Skin of body (tissue), 2 donors: ENCODE data around the gene ARL11. TPM values are rescaled to one million over a fixed set of nuclear protein-coding genes. Genes with fewer than 3 reads are reported as not detected.
"Not testable (repeated sequence)": the region's sequence is repeated elsewhere in the genome, so short reads cannot be mapped to it uniquely, and the experiment has no call there.

Source experiments
- DNase-seq: peaks from one replicate; lab custom pipeline; 2025; lab: John Stamatoyannopoulos, UW
- total RNA-seq: library from RNA; depleted of rRNA; stranded (reverse); fragments of >200 nt; gene quantifications from one replicate; pipeline ENCODE4 v1.2.3, GENCODE V29; 2014

The ARL11 gene
- total RNA-seq, 1 donor from 2014 or later, result 0.59 TPM

- not testable (repeated sequence) for DNase-seq
Observed at GRCh38 chr13:49612042-49612441, 16.3 kb upstream of the ARL11 start.

GRCh38 chr13:49615836-49616675, 12.3 kb upstream of the ARL11 start:
- DNase-seq, result peak; percentile 78

DNA sequence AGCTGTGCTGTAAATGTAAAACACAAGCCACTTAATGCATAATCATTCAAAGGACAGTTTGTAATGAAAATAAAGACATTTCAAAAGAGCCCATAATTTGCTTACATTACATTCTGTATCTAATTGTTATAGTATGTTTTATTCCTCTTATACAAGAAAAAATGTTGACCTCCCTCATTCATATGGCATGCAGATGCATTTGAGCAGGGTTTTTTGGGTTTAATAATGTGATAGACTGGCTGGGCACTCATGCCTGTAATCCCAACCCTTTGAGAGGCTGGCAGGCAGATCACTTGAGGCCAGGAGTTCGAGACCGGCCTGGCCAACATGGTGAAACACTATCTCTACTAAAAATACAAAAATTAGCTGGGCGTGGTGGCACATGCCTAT, 11.6 kb upstream of the ARL11 start:
- peak; percentile 78 for DNase-seq

- no peak for DNase-seq
Observed at GRCh38 chr13:49620170-49620621, 8.1 kb upstream of the ARL11 start.

GRCh38 chr13:49622174-49622946, 5.9 kb upstream of the ARL11 start:
- DNase-seq, result no peak

DNA sequence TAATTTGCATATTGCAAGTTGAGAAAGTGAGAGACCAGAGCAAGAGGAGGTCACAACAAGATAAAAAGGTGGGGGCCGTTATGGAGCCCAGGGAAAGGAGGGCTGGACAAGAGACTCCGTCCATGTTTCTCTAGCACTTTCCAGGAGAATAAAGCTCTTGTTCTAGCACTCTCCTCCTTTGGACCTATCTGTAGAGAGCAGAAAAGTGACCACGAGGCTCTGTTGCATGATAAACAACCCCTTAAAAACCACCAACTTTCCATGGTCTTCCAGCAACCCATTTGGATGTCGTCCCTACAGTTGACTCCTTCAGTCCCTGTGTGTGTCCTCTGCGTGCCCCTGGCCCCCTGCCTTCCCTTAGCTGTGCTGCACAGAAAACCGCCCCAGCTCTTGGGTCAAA, 4.1 kb upstream of the ARL11 start:
- no peak for DNase-seq

GRCh38 chr13:49625392-49626079, 2.8 kb upstream of the ARL11 start:
- DNase-seq, result no peak

DNA sequence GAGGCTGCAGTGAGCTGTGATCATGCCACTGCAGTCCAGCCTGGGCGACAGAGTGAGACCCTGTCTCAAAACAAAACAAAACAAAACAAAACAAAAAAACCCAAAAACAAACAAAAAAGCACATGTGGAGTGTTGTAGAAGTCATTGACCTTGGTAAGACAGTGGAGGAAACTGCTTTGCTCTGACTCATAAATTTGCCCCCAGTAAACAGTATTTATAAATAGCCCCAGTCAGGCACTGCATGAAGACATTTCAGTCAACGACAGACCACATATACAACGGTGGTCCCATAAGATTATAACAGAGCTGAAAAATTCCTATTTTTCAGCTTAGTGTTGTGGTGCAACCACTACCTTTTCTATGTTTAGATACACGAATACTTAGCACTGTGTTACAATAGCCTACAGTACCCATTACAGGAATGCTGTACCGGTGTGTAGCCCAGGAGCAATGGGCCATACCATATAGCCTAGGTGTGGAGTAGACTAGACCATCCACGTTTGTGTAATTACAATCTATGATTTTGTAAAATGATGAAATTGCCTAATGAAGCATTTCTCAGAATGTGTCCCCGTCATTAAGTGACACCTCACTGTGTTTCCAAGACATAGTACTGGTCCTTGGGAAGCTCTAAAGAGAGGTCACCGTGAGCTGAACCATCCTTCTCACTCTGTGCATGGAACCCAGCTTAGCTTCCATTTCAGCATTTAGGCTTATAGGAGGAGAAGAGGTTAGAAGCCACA, 1.1 kb downstream of the ARL11 start:
- no peak for DNase-seq

DNA sequence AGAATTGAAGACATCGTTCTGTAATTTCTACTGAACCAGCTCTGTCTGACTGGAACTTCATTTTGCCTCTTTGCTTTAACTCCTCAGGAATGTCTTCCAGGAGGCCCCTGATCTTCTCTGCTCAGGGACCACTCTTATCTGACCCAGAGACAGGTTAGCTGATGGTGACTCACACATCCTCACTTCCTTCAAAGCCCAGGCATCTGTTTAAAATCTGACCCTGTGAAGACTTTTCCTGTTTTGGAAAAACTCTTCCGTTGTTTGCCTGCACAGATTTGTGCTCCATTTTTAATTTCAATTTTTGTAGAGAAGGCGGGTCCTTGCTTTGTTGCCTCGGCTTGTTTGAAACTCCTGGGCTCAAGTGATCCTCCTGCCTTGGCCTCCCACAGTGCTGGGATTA, 1.6 kb downstream of the ARL11 start:
- no peak for DNase-seq

DNA sequence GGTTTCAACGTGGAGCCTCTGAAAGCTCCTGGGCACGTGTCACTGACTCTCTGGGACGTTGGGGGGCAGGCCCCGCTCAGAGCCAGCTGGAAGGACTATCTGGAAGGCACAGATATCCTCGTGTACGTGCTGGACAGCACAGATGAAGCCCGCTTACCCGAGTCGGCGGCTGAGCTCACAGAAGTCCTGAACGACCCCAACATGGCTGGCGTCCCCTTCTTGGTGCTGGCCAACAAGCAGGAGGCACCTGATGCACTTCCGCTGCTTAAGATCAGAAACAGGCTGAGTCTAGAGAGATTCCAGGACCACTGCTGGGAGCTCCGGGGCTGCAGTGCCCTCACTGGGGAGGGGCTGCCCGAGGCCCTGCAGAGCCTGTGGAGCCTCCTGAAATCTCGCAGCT, 2.3 kb downstream of the ARL11 start:
- no peak for DNase-seq

GRCh38 chr13:49632156-49632555, 3.8 kb downstream of the ARL11 start:
- DNase-seq, result no peak

DNA sequence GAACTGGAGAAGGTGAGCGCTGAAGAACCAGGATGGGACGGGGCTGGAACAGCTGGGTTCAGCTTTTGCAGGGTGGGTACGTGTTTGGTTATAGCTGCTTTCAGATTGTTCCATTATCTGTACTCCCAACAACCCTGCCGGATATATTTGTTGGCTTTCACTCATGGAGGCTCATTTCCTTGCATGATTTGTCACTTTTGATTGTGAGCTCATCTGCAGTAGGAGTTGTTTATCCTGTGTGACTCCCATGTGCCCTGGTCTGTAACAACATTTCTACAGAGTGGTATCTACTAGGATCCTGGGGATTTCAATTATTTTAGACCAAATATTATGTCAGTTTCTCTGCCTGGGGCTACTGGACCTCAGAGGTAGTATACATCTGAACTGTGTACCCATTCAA, 5.4 kb downstream of the ARL11 start:
- no peak for DNase-seq

GRCh38 chr13:49635599-49636433, 7.5 kb downstream of the ARL11 start:
- peak; percentile 17 for DNase-seq

- no peak for DNase-seq
Observed at GRCh38 chr13:49636705-49637104, 8.4 kb downstream of the ARL11 start.

DNA sequence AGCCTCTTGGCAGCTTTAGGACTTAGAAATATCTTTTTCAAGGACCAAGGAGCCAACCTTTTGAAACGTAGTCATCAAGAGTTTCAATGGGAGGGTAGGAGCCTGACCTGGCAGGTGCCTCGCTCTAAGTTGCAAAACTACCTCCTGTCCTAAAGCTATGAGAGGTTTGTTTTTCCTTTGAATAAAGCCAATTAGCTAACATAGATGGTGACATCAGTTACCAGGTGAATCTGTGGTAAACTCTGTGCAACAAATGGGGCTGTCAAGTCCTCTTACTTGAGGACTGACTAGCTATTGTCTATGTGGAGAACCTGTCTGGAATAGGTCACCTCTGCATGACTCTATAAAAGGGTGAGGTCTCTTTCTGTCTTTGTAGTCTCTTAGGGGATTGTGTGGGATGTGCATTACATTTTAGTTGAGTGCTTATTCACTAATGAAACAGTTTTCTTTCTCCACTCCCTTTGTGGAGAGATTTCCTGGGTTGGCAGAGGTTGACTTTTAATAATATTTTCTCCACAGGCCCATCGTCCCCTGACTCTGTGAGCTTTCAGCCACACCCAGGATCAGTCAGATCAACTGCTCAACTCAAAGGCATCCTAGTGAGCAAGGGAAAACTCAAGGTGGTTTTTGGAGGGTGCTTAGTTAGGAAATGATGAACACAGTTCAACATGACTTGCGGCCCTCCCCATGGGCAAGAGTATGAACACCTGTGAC, 9.9 kb downstream of the ARL11 start:
- no peak for DNase-seq

- no peak for DNase-seq
Observed at GRCh38 chr13:49638744-49639072, 10.4 kb downstream of the ARL11 start.

GRCh38 chr13:49641801-49642291, 13.5 kb downstream of the ARL11 start:
- no peak for DNase-seq

- no peak for DNase-seq
Observed at GRCh38 chr13:49643035-49643646, 14.8 kb downstream of the ARL11 start.

DNA sequence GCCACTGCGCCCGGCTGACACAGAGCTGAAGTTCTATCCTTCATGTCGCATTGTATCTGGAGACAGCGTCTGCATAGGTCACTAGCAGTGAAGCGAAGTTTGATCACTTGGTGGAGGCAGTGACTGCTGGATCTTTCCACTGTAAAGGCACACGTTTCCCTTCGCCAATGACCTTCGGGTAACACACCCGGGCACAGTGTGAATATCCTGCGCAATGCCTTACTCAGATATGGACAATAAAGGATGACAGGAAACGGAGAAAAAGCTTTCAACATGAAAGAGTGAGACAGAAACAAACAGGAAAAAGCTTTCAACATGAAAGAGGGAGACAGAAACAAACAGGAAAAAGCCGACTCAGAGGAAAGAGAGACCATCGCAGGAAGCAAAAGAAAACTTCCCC, 17.1 kb downstream of the ARL11 start:
- DNase-seq, result no peak
